Measurements from ENCODE around the gene UBAP1.
"Not testable (repeated sequence)": the region's sequence is repeated elsewhere in the genome, so short reads cannot be mapped to it uniquely, and the experiment has no call there.

UBAP1 gene

GRCh38 chr9:34178436-34179212 lies at the start of gene UBAP1:
UBAP1 (plus strand) TSS chr9:34179043; CDS start chr9:34220915, 41,872 bp downstream.
- DNase-seq, result peak; percentile 87

- DNase-seq, result no peak
Observed at GRCh38 chr9:34131571-34131970, 47.3 kb upstream of the UBAP1 start.

- DNase-seq, result no peak
Observed at GRCh38 chr9:34133436-34133949, 45.4 kb upstream of the UBAP1 start.

DNA sequence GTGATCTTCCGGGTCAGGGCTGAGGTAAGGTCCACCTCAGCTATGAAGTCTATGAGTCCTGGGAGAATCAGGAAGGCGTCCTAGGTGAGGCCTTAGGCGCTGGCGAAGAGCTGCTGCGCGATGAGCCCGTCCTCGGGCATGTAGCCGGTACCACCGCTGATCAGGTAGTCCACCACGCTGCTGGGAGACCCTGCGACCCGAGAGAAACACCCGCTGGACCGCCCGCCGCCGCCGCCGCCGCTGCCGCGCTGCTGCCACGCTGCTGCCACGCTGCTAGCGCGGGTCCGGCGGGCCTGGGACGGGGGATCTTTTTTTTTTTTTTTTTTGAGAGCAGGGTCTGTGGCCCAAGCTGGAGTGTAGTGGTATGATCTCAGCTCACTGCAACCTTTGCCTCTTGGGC lies 44.3 kb upstream of the UBAP1 start:
- no peak for DNase-seq

DNA sequence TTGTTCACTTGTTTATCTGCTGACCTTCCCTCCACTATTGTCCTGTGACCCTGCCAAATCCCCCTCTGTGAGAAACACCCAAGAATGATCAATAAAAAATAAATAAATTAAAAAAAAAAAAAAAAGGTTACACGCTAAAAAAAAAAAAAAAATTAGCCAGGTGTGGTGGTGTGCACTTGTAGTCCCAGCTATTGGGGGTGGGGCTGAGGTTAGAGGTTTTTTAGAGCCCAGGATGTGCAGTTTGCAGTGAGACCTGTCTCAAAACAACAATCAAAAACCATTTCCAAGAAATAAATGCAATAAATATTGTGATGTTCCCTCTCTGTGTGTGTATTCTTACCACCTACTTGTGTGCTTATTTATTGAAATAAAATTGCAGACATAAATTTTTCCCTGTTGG lies 40.2 kb upstream of the UBAP1 start:
- not testable (repeated sequence) for DNase-seq

- DNase-seq, result peak; percentile 67
Observed at GRCh38 chr9:34139477-34140146, 39.2 kb upstream of the UBAP1 start.

DNA sequence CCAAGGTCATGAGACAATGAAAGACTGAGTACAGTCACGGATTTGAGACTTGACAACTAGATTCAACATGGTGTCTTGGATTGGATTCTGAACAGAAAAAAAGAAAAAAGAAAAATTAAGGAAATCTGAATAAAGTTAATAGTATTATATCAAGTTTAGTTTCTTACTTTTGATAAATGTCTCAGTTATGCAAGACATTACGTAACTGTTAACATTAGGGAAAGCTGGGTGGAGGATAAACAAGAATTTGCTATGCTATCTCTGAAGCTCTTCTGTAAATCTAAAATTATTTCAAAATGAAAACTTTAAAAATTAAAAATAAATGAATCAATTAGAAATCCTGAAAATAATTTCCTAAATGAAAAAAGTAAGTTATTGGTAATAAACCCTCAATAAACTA lies 38.0 kb upstream of the UBAP1 start:
- DNase-seq, result no peak

GRCh38 chr9:34143116-34143515 lies 35.7 kb upstream of the UBAP1 start:
- DNase-seq, result no peak

DNA sequence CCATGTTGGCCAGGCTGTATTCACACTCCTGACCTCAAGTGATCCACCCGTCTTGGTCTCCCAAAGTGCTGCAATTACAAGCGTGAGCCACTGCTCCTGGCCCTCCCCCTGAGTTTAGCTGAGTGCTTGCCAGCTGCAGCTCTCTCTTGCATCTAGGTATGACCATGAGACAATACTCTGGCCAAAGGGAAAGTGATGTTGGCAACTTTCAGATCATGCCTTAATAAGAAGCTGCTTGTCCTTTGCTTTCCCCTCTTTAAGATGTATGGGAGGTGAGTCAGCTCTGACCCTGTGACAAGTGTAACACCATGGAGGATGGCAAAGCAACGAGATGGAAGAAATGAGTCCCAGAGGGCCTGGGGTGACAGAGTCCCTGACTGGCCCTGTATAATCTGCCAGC lies 33.7 kb upstream of the UBAP1 start:
- DNase-seq, result no peak

GRCh38 chr9:34151398-34151797 lies 27.4 kb upstream of the UBAP1 start:
- no peak for DNase-seq

GRCh38 chr9:34154057-34154456 lies 24.8 kb upstream of the UBAP1 start:
- DNase-seq, result no peak

GRCh38 chr9:34157318-34157717 lies 21.5 kb upstream of the UBAP1 start:
- no peak for DNase-seq

GRCh38 chr9:34157898-34158297 lies 20.9 kb upstream of the UBAP1 start:
- DNase-seq, result no peak

DNA sequence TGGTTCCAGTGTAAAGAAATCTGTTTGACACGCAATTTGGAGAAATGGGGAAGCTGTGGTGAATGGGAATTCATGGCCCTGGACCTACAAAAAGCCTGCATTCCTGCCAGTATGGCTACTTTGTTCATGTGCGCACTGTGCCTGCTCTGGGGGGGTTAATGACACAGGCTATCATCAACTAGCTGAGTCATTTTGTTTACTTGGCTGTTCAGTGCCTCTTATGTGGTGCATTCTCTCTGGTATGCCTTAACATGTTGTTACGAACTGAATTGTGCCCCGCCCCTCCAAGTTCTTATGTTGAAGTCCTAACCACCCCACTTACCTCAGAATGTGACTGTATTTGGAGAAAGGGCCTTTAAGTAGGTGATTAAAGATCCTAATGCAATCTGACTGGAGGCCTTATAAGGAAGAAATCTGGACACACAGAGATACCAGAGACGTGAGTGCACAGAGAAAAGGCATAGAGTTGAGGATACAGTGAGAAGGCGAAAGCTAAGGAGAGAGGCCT lies 20.4 kb upstream of the UBAP1 start:
- no peak for DNase-seq

DNA sequence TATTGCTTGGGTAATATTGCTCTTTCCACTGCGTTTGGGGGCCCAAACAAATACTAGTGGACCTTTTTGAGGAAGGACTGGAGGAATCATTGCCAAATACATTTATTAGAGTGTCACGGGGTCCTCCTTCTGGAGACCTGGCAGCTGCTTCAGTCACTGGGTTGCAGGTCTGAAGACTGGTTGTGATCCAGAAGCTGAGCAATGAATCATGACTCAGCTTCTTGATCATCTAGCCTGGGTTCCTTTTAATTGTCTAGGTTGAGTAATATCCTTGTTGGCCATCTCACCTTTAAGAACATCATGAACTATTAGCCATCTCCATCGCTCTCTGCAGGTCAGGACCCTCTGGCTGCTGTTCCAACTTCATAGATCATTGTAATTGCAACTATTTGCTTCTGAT lies 15.4 kb upstream of the UBAP1 start:
- no peak for DNase-seq

GRCh38 chr9:34169125-34169524 lies 9.7 kb upstream of the UBAP1 start:
- no peak for DNase-seq

GRCh38 chr9:34170237-34170991 lies 8.4 kb upstream of the UBAP1 start:
- DNase-seq, result no peak

DNA sequence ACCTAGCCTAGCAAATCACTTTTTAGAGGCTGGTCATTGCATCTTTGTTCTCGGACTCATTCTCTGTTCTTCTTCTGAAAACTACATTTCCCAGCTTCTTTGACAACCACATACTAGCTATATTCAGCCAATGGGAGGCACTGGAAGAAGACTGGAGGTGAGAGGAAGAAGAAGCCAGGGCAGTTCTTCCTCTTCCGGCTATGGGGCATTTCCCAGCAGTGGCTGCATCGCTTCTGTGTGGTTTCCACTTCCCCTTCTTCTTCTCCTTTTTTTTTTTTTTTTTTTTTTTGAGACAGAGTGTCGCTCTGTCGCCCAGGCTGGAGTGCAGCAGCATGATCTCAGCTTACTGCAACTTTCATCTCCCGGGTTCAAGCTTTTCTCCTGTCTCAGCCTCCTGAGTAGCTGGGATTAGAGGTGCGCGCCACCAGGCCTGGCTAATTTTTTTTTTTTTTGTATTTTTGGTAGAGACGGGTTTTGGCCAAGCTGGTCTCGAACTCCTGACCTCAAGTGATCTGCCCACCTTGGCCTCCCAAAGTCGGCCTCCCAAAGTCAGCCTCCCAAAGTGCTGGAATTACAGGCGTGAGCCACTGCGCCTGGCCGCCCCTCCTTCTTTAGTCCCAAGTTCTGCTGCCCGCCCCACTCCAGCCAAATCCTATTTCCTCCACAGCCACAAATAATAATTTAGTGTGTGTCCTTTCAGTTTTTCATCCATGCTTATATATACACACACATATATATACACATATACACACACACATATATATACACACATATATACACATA lies 6.9 kb upstream of the UBAP1 start:
- DNase-seq, result no peak

- no peak for DNase-seq
Observed at GRCh38 chr9:34176089-34176488, 2.8 kb upstream of the UBAP1 start.

DNA sequence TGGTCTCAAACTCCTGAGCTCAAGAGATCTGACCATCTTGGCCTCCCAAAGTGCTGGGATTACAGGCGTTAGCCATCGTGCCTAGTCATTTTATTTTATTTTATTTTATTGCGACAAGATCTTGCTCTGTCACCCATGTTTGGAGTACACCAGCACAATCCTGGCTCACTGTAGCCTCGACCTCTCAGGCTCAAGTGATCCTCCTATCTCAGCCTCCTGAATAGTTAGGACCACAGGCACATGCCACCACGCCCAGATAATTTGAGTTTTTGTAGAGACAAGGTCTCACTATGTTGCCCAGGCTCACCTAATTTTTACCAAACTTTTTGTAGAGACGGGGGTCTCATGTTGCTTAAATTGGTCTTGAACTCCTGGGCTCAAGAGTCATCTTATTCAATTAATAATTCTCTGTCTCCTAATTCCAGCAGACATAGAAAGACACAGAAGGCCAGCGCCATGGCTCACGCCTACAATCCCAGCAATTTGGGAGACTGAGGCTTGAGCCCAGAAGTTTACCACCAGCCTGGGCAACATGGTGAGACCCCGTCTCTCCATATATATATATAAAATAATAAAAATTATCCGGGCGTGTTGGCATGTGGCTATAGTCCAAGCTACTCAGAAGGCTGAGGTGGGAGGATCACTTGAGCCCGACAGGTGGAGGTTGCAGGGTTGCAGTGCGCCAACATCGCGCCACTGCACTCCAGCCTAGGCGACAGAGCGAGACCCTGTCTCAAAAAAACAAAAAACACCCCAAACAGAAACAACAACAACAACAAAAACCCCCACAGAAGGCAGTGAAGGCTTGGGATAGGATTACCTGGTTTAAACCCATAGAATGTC lies 1.0 kb upstream of the UBAP1 start:
- DNase-seq, result no peak
